GM12878 (cell line): Measurements from ENCODE around the gene CDH4. TPM values are rescaled to one million over a fixed set of nuclear protein-coding genes. Genes with fewer than 3 reads are reported as not detected.

Experiments
- ATAC-seq: fragments of 200-7000 bp; cut with Tn5 transposase; 3 replicates; pipeline ENCODE4 v1.9.1; 2020; ENCODE audit warnings: mild to moderate bottlenecking, moderate library complexity
- BruUV-seq: library from RNA; stranded (reverse); fragments of 400-500 nt; replicated peaks from 2 replicates; lab custom pipeline; 2021; lab: Mats Ljungman, UMichigan
- CTCF ChIA-PET: fragments of 300-600 bp; sonication (Branson Sonifier 250); formaldehyde crosslinking; extraction: SDS; loops from one replicate; lab custom pipeline; 2021; ENCODE audit warnings: inconsistent platforms; lab: Yijun Ruan, JAX
- POLR2A ChIA-PET: fragments of 350-600 bp; formaldehyde crosslinking; extraction: SDS; loops from one replicate; lab custom pipeline; 2021; ENCODE audit warnings: inconsistent platforms; lab: Charles Lee
- RAD21 ChIA-PET: fragments of 300-600 bp; sonication (Branson Sonifier 250); formaldehyde crosslinking; loops from one replicate; lab custom pipeline; 2023; ENCODE audit warnings: antibody characterized with exemption; ENCODE audit not compliant: unreplicated experiment; lab: Charles Lee
- SMC1A ChIA-PET: fragments of 300-600 bp; sonication (Branson Sonifier 250); formaldehyde crosslinking; loops from one replicate; lab custom pipeline; 2023; ENCODE audit not compliant: unreplicated experiment, uncharacterized antibody; lab: Charles Lee
- DNase-seq: peaks from one replicate; pipeline ENCODE4 v3.0.0-alpha.2; 2011; ENCODE audit warnings: low read depth, low spot score
- FAIRE-seq: peaks from 3 replicates; lab custom pipeline; 2011; peaks lifted over from hg19 to GRCh38; lab: Jason Lieb, UNC
- H2AFZ ChIP-seq: 2 replicates; pipeline ENCODE4 v1.6.0; 2011; ENCODE audit warnings: low read depth, low read length, control low read depth; ENCODE audit not compliant: control insufficient read depth
- H3K27ac ChIP-seq: 2 replicates; pipeline ENCODE4 v1.5.1; 2011; ENCODE audit warnings: control low read depth; ENCODE audit not compliant: control insufficient read depth, insufficient read depth
- H3K27me3 ChIP-seq, 2 experiments: replicated peaks in 1 of 2; 2 replicates each; pipeline versions ENCODE4 v1.6.0 to v1.6.1; 2011; ENCODE audit warnings: low read length in 1 of 2; ENCODE audit not compliant: control insufficient read depth in 2 of 2, insufficient read depth in 2 of 2
- H3K36me3 ChIP-seq, 2 experiments: 2 replicates each; pipeline ENCODE4 v1.5.1; 2011; ENCODE audit warnings: low read length in 1 of 2; ENCODE audit not compliant: control insufficient read depth in 2 of 2, insufficient read depth in 2 of 2
- H3K4me1 ChIP-seq: 2 replicates; pipeline ENCODE4 v1.6.1; 2011; ENCODE audit warnings: mild to moderate bottlenecking, low read length, moderate library complexity, mixed read lengths; ENCODE audit not compliant: control insufficient read depth, insufficient read depth
- H3K4me2 ChIP-seq: 2 replicates; pipeline ENCODE4 v1.6.0; 2011; ENCODE audit warnings: control low read depth; ENCODE audit not compliant: control insufficient read depth, insufficient read depth
- H3K4me3 ChIP-seq: fragments of 200-600 bp; sonication (generic); 2 replicates; pipeline ENCODE4 v1.5.1; 2016
- H3K79me2 ChIP-seq: 2 replicates; pipeline ENCODE4 v1.6.0; 2011; ENCODE audit warnings: low read length; ENCODE audit not compliant: control insufficient read depth, insufficient read depth
- H3K9ac ChIP-seq: 2 replicates; pipeline ENCODE4 v1.8.0; 2011; ENCODE audit warnings: low read length, control low read depth, mixed read lengths; ENCODE audit not compliant: control insufficient read depth, insufficient read depth
- H3K9me3 ChIP-seq: replicated peaks from 3 replicates; pipeline ENCODE4 v1.5.1; 2011; ENCODE audit warnings: mild to moderate bottlenecking, low read length; ENCODE audit not compliant: control insufficient read depth, insufficient read depth
- H4K20me1 ChIP-seq: 2 replicates; pipeline ENCODE4 v1.6.0; 2011; ENCODE audit not compliant: control insufficient read depth, insufficient read depth
- BCL11A ChIP-seq: IDR thresholded peaks from 2 replicates; pipeline ENCODE4 v1.6.1; 2011; ENCODE audit warnings: low read depth, low read length
- CHD4 ChIP-seq: fragments of 200-600 bp; sonication (generic); IDR thresholded peaks from 2 replicates; pipeline ENCODE4 v1.6.1; 2016; ENCODE audit warnings: mild to moderate bottlenecking
- EZH2 ChIP-seq: IDR thresholded peaks from 2 replicates; pipeline ENCODE4 v1.6.1; 2012; ENCODE audit warnings: low read depth, mild to moderate bottlenecking, control low read depth, inconsistent platforms, low read length, borderline replicate concordance; ENCODE audit not compliant: control insufficient read depth
- JUND ChIP-seq: IDR thresholded peaks from 2 replicates; pipeline ENCODE4 v1.6.1; 2012; ENCODE audit warnings: low read depth, mild to moderate bottlenecking, low read length, improper control_type of control experiment, moderate library complexity
- MTA3 ChIP-seq: IDR thresholded peaks from 2 replicates; pipeline ENCODE4 v1.6.1; 2012; ENCODE audit warnings: low read length, inconsistent platforms, borderline replicate concordance
- PAX8 ChIP-seq: fragments of 450-650 bp; IDR thresholded peaks from 2 replicates; pipeline ENCODE4 v1.6.1; 2017; ENCODE audit warnings: mild to moderate bottlenecking, moderate library complexity
- POLR2AphosphoS5 ChIP-seq: IDR thresholded peaks from 2 replicates; pipeline ENCODE4 v1.6.1; 2011; ENCODE audit warnings: mild to moderate bottlenecking, low read length, inconsistent platforms
- SP1 ChIP-seq: IDR thresholded peaks from one replicate; pipeline ENCODE4 v1.6.1; 2011; ENCODE audit warnings: low read depth, low read length
- STAT1 ChIP-seq: fragments of 450-650 bp; conservative IDR thresholded peaks from 2 replicates; pipeline ENCODE4 v1.6.1; 2014; ENCODE audit warnings: antibody characterized with exemption, mild to moderate bottlenecking
- SUPT20H ChIP-seq: IDR thresholded peaks from 2 replicates; pipeline ENCODE4 v1.6.1; 2011; ENCODE audit warnings: low read depth, mild to moderate bottlenecking, low read length, moderate library complexity, borderline replicate concordance; ENCODE audit not compliant: control insufficient read depth
- TARDBP ChIP-seq: IDR thresholded peaks from 2 replicates; pipeline ENCODE4 v1.6.1; 2016; ENCODE audit warnings: borderline replicate concordance
- WGBS: methylation state at CpG from one replicate; pipeline ENCODE4 v1.1.6; 2016; ENCODE audit warnings: low lambda C conversion rate; ENCODE audit not compliant: insufficient replicate concordance, insufficient coverage; ENCODE audit errors: missing lambda C conversion rate; 5-methylcytosine and 5-hydroxymethylcytosine counted together
- in situ Hi-C: fragments of 300-500 bp; cut with MboI; formaldehyde crosslinking; loops from 9 replicates; pipeline ENCODE4 v1.14.3; 2018; ENCODE audit warnings: mixed read lengths
- intact Hi-C: fragments of 100-400 bp; cut with micrococcal nuclease; formaldehyde crosslinking; loops from one replicate; pipeline ENCODE4 v1.14.2; 2022; ENCODE audit not compliant: unreplicated experiment
- polyA plus RNA-seq, 11 experiments: library from polyadenylated mRNA; depleted of rRNA in 4 of 11; unstranded in 6 of 11; stranded (reverse) in 5 of 11; fragments of >200 nt; fragmentation: Nextera tagmentation in 4 of 11; fragmentation: Illumina TruSeq in 1 of 11; extraction: Ambion mirVana in 4 of 11; extraction: Trizol in 1 of 11; gene quantifications; 1 replicate in 1 of 11; 2 replicates in 10 of 11; pipeline versions ENCODE4 v1.2.1 to v1.2.3, GENCODE V29; 2011 to 2016; ENCODE audit warnings: inconsistent platforms in 2 of 11, missing spikeins in 2 of 11, low read depth in 1 of 11
- total RNA-seq, 4 experiments: library from RNA; depleted of rRNA in 3 of 4; stranded (reverse); fragments of >200 nt in 3 of 4; fragmentation: Illumina TruSeq in 1 of 4; extraction: Trizol in 1 of 4; gene quantifications; 2 replicates each; pipeline versions ENCODE4 v1.2.1 to v1.2.3, GENCODE V29; 2013 to 2021
- TF ChIP-seq, protein P1 (sequence below): fragments of 450-650 bp; IDR thresholded peaks from 2 replicates; pipeline ENCODE4 v1.6.1; 2017; ENCODE audit warnings: borderline replicate concordance
- TF ChIP-seq, protein P2 (sequence below): fragments of 150-350 bp; IDR thresholded peaks from 2 replicates; pipeline ENCODE4 v1.6.1; 2014; ENCODE audit warnings: mild to moderate bottlenecking, low read depth, low read length

Gene CDH4
- total and polyA plus RNA-seq, 10 of the 15 experiments (the other 5 are each of a cell fraction or from before 2014, with no cell fraction given) = not detected

DNA sequence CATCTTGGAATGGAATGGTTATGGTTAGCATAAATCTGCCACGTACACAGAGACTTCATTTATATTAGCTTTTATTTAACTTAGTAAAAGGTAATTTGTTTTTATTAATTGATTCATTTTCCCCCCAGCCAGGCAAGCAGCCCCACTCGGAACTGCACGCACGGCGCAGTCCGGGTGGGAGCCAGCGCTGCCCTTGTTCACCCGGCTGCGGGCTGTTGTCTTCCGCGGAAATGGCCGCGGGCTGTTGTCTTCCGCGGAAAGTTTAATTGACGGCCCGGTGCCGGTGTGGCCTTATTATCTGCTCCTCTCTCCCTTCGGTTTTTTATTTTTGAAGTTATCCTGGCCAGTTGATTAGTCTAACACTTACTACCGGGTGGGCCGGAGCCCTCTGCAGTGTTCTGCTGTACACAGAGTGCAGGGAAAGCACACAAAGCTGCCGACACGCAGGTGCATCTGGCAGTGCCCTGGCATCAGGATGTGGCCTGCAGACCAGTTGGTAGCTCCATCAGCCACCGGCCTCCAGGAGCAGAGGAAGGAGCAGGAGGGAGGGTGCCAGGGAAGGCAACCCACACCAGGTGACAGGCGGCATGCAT lies 270.5 kb downstream of the CDH4 start:
- in situ Hi-C loops = no loop called here
- RAD21 ChIA-PET = no interaction called here
- H3K36me3 ChIP-seq = no peaks in the 10 kb centered on the region

More for the DNA sequence above, 270.5 kb downstream of the CDH4 start:
- Histone ChIP-seq H3K9me3 (no peaks in the 10 kb centered on the region; the same call in 2 of the 3 replicates), H4K20me1 (no peaks in the 10 kb centered on the region), H2AFZ (no peak overlapping the region), H3K79me2 (no peaks in the 10 kb centered on the region), H3K4me2 (no peak overlapping the region)
- BruUV-seq = no TSS peak
- intact Hi-C loops = no loop called here
- no peak for ATAC-seq
- SMC1A ChIA-PET = no interaction called here
- TF ChIP-seq, protein P1, sequence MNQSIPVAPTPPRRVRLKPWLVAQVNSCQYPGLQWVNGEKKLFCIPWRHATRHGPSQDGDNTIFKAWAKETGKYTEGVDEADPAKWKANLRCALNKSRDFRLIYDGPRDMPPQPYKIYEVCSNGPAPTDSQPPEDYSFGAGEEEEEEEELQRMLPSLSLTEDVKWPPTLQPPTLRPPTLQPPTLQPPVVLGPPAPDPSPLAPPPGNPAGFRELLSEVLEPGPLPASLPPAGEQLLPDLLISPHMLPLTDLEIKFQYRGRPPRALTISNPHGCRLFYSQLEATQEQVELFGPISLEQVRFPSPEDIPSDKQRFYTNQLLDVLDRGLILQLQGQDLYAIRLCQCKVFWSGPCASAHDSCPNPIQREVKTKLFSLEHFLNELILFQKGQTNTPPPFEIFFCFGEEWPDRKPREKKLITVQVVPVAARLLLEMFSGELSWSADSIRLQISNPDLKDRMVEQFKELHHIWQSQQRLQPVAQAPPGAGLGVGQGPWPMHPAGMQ = no peak
- TF ChIP-seq POLR2AphosphoS5 (no peak), MTA3 (no peak), JUND (no peak), SP1 (no peak), SUPT20H (no peak), CHD4 (no peak), TARDBP (no peak), EZH2 (no peak), PAX8 (no peak), BCL11A (no peak), STAT1 (no peak)
- TF ChIP-seq, protein P2, sequence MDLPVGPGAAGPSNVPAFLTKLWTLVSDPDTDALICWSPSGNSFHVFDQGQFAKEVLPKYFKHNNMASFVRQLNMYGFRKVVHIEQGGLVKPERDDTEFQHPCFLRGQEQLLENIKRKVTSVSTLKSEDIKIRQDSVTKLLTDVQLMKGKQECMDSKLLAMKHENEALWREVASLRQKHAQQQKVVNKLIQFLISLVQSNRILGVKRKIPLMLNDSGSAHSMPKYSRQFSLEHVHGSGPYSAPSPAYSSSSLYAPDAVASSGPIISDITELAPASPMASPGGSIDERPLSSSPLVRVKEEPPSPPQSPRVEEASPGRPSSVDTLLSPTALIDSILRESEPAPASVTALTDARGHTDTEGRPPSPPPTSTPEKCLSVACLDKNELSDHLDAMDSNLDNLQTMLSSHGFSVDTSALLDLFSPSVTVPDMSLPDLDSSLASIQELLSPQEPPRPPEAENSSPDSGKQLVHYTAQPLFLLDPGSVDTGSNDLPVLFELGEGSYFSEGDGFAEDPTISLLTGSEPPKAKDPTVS = no peak
- TF ChIP-seq, all 136 proteins: peak for 0
- H3K27me3 ChIP-seq = no peaks in the 10 kb centered on the region
- H3K4me1 ChIP-seq = no peaks in the 10 kb centered on the region
- CTCF ChIA-PET = no interaction called here
- H3K9ac ChIP-seq = no peak overlapping the region
- FAIRE-seq (no peak), DNase-seq (no peak)
- WGBS = 81% methylated on average over 25 of the region's 25 CpGs
- H3K27ac ChIP-seq = no peak overlapping the region
- POLR2A ChIA-PET = no interaction called here
- no peak overlapping the region for H3K4me3 ChIP-seq
